Rectal smooth muscle tissue (tissue), 1 donor: Measurements from ENCODE around the gene SLC2A6.

Experiments used
- H3K27ac ChIP-seq: one replicate; pipeline ENCODE4 v1.7.0; 2013; ENCODE audit warnings: low read depth, low read length, inconsistent platforms
- H3K27me3 ChIP-seq: one replicate; pipeline ENCODE4 v1.7.0; 2013; ENCODE audit warnings: low read length; ENCODE audit not compliant: control insufficient read depth, insufficient read depth
- H3K36me3 ChIP-seq: one replicate; pipeline ENCODE4 v1.7.0; 2013; ENCODE audit warnings: low read length; ENCODE audit not compliant: control insufficient read depth, insufficient read depth
- H3K4me1 ChIP-seq: one replicate; pipeline ENCODE4 v1.7.0; 2013; ENCODE audit warnings: low read length; ENCODE audit not compliant: control insufficient read depth, insufficient read depth
- H3K4me3 ChIP-seq: one replicate; pipeline ENCODE4 v1.7.0; 2013; ENCODE audit warnings: low read length
- H3K9ac ChIP-seq: one replicate; pipeline ENCODE4 v1.7.0; 2013; ENCODE audit warnings: low read length

SLC2A6 gene

DNA sequence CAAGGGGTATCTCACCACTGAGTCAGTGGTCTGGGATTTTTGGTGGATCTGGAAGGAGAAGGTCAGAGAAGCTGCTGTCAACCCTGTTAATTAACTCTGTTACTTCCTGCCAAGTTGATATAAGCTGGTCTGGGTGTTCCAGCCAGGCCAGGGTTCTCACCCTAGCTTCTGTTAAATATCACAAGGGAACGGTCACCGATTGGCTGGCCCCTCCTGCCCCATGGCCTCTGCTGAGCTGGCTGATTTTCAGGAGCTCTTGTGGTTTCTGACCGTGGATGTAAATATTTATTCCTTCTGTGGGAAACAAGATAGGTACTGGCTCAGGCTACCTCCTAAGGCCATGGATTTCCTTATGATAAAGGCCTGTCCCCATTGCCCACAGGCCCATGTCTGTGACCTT is 55.7 kb downstream of the SLC2A6 start:
- H3K27ac ChIP-seq: no peak overlapping the region
- H3K4me1 ChIP-seq: no peaks in the 10 kb centered on the region
- H3K36me3 ChIP-seq: no peaks in the 10 kb centered on the region
- H3K4me3 ChIP-seq: no peak overlapping the region
- H3K9ac ChIP-seq: no peak overlapping the region
- H3K27me3 ChIP-seq: peaks cover 9% of the 10 kb centered on the region

DNA sequence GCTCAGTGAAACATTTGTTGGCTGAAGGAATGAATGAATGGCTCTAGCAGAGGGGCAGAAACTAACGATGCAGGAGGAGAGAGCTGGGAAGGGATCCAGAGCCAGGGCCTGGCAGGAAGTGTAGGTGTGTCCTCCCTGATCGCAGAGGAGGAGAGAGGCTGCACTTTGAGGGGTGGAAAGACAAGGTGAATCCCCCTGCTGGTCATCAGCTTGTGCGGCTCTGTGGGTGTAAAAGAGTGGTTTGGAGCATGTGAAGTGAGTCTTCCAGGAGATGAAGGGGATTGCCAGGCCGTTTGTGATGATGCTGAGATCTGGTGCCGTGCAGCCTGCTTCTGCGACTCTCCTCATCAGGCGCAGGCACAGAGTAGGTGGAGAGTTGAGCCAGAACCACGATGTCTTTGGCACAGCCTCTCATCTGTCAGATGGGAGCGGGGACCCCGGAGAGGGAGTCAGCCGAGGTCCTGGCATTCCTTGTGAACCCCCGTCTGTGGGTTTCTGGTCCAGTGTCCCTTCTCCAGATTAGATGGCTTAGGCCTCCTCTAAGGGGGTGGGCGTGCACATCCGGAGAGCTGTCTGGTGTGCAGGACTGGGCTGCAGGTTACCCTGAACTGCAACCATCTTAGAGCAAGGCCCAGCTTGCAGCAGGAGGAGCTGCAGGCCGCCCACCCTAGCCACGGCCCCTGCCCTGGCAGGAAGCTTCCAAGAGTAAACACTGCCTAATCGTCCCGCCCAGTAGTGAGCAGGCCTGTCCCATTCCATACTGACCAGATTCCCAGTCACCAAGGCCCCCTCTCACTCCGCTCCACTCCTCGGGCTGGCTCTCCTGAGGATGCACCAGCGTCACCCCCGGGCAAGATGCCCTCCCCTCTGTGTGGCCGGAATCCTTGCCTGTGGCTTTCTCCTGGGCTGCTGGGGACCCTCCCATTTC is 57.0 kb downstream of the SLC2A6 start, which contains the start of gene ADAMTS13:
ADAMTS13 (plus strand) TSS at position 753 of the 928 bp plus-strand sequence; CDS start at position 830, 77 bp downstream.
- peaks cover 5% of the 10 kb centered on the region for H3K27me3 ChIP-seq
- H3K36me3 ChIP-seq: no peaks in the 10 kb centered on the region
- peaks cover under 1% of the 10 kb centered on the region for H3K4me1 ChIP-seq
- H3K9ac ChIP-seq: no peak within 1 kb of the TSS
- no peak within 1 kb of the TSS for H3K27ac ChIP-seq
- no peak within 1 kb of the TSS for H3K4me3 ChIP-seq
